Measurements from ENCODE around the gene TRPM5. TPM values are rescaled to one million over a fixed set of nuclear protein-coding genes. Genes with fewer than 3 reads are reported as not detected.

The TRPM5 gene
- total and polyA plus RNA-seq, 2 of the 4 experiments (the other 2 are of a cell fraction), result not detected

- Histone ChIP-seq H3K4ac (ENCODE audit: low read depth, low read length) (no peak overlapping the region), H2AK9ac (replicated peaks; ENCODE audit: low read depth, low read length, poor library complexity) (no peak overlapping the region), H4K5ac (ENCODE audit: low read depth, low read length) (no peak overlapping the region), H3K36me3 (ENCODE audit: control insufficient read depth, insufficient read depth, low read length) (no peaks in the 10 kb centered on the region), H4K8ac (ENCODE audit: low read depth in 2 of 2, low read length in 2 of 2) (no peak overlapping the region), H2AK5ac (ENCODE audit: low read depth, low read length) (no peak overlapping the region), H3K4me3 (ENCODE audit: insufficient read depth, low read depth, low read length) (no peak overlapping the region), H3K27me3 (ENCODE audit: control insufficient read depth, insufficient read depth, low read length) (peaks cover 11% of the 10 kb centered on the region; the same call in 1 of the 2 replicates), H3K79me1 (ENCODE audit: low read depth in 1 of 2, low read length in 2 of 2) (no peaks in the 10 kb centered on the region), H3K56ac (ENCODE audit: extremely low read depth, insufficient read depth, low read length) (no peak overlapping the region), H3K9me1 (ENCODE audit: insufficient read depth, low read length) (no peaks in the 10 kb centered on the region), H2BK15ac (ENCODE audit: low read depth, low read length) (no peak overlapping the region), H2AFZ (replicated peaks; ENCODE audit: low read length, poor library complexity) (no peak overlapping the region), H3K4me2 (ENCODE audit: low read depth, low read length) (no peak overlapping the region), H2BK20ac (ENCODE audit: low read depth, low read length) (no peak overlapping the region), H3K9ac (ENCODE audit: low read depth, low read length) (no peak overlapping the region), H3K18ac (ENCODE audit: low read depth, low read length) (no peak overlapping the region), H3K14ac (replicated peaks; ENCODE audit: low read depth, low read length) (no peak overlapping the region), H2BK120ac (ENCODE audit: low read depth, low read length) (no peak overlapping the region), H4K91ac (ENCODE audit: insufficient read depth, low read depth, low read length) (no peak overlapping the region), H3K23ac (ENCODE audit: low read depth, low read length) (no peak overlapping the region), H4K20me1 (ENCODE audit: insufficient read depth, low read length) (no peaks in the 10 kb centered on the region), H3K4me1 (ENCODE audit: control insufficient read depth, insufficient read depth, low read length) (no peaks in the 10 kb centered on the region), H3K27ac (ENCODE audit: insufficient read depth, low read length) (no peak overlapping the region), H2BK5ac (ENCODE audit: low read depth, low read length, poor library complexity, severe bottlenecking) (no peak overlapping the region), H3K9me3 (ENCODE audit: control insufficient read depth, insufficient read depth, low read length) (no peaks in the 10 kb centered on the region)
- intact Hi-C loops (cut with micrococcal nuclease), result no loop called here
- in situ Hi-C loops (cut with MboI; ENCODE audit: low sequenced_read_pairs), result loop anchor here (5.0 to 10.0 kb wide), 2 partner anchors 107 to 470 kb away; no protein-coding TSS in a partner anchor
- DNase-seq (no peak), ATAC-seq (ENCODE audit: low read depth) (no peak)
- POLR2A ChIA-PET (ENCODE audit: unreplicated experiment), result no interaction called here
- BruUV-seq (replicated peaks), result no TSS peak
- CTCF ChIA-PET, result interaction anchor here (1.0 to 1.2 kb wide), 2 partner anchors 107 to 120 kb away, joined by 3 read pairs; no protein-coding TSS in a partner anchor
- no peak for TF ChIP-seq SMC3 (IDR thresholded peaks at IDR 0.05; ENCODE audit: low read depth, low read length)
- 67% methylated on average over 12 of the region's 28 CpGs; no CpG with 5 or more reads in 1 of the 2 experiments for WGBS, 2 experiments (ENCODE audit: extremely low coverage in 2 of 2, insufficient read length in 1 of 2)
- dilution Hi-C loops (cut with HindIII; ENCODE audit: low sequenced_read_pairs, unreplicated experiment), result no loop called here
These were observed 19.4 kb downstream of the TRPM5 start for GRCh38 chr11:2424811-2425495.
